ENCODE measurements around the gene DCDC2. TPM values are rescaled to one million over a fixed set of nuclear protein-coding genes. Genes with fewer than 3 reads are reported as not detected.

Gene DCDC2
- total and polyA plus RNA-seq, 2 donors (not counting 1 experiment from before 2014, with no cell fraction given), result not detected

DNA sequence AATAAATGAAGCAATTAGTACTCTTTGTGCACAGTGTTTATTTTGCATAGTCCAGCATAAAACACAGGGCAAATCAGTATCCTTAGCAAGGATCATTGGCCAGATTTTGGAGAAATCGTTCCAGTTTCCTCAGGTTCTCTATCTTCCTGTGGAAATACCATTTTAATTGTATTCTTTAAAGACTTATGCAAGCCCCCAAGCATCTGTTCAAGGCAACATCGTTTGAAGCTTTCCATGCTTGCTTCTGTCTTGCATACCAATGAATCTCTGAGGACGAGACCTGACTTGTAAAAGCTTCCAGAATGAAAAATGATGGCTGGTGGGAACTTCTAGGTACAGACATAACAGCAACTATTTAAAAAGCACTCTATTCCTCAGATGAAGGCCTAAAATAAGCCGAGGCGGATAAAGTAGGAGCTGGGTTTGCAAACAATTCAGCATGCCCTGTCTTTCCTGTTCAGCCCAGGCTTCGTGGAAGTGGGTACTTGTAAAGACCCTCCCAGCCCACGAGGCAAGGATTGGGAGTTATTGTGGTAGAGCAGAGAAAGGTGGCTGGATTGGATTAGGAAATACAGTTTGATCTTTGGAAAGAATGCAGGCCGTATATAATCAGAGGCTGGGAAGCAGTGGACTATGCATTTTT, 210.2 kb downstream of the DCDC2 start:
- Histone ChIP-seq H3K9me3 (ENCODE audit: control extremely low read depth in 1 of 3, control insufficient read depth in 2 of 3, insufficient read depth in 1 of 3, low read length in 2 of 3) (peaks cover 0 to 6% (median 0%) of the 10 kb centered on the region in 3 donors), H3K4me1 (ENCODE audit: control insufficient read depth in 2 of 2, insufficient read depth in 2 of 2, low read length in 2 of 2) (no peaks in the 10 kb centered on the region), H3K4me3 (ENCODE audit: control extremely low read depth in 1 of 5, extremely low read depth in 1 of 5, insufficient read depth in 1 of 5, low read depth in 2 of 5, low read length in 4 of 5) (no peak overlapping the region), H3K27me3 (replicated peaks in 1 of 4; ENCODE audit: control extremely low read depth in 1 of 4, control insufficient read depth in 3 of 4, insufficient read depth in 4 of 4, low read length in 3 of 4) (peaks cover 0 to 3% (median 1%) of the 10 kb centered on the region in 4 experiments), H4K20me1 (ENCODE audit: control insufficient read depth, insufficient read depth, low read length, poor library complexity, severe bottlenecking) (no peaks in the 10 kb centered on the region), H2AFZ (ENCODE audit: insufficient read depth, low read depth, low read length, poor library complexity, severe bottlenecking) (no peak overlapping the region), H3K79me2 (ENCODE audit: control insufficient read depth, insufficient read depth, low read length) (no peaks in the 10 kb centered on the region), H3K36me3 (replicated peaks in 1 of 2; ENCODE audit: control extremely low read depth in 1 of 2, control insufficient read depth in 1 of 2, extremely low read depth in 1 of 2, insufficient read depth in 2 of 2, low read length in 1 of 2) (no peaks in the 10 kb centered on the region), H3K9ac (ENCODE audit: low read length) (no peak overlapping the region), H3K27ac (ENCODE audit: low read length in 2 of 2) (no peak overlapping the region), H3K4me2 (replicated peaks; ENCODE audit: low read depth, low read length, poor library complexity, severe bottlenecking) (no peak overlapping the region)
- intact Hi-C loops (cut with micrococcal nuclease), result no loop called here
- no peak for TF ChIP-seq EZH2 (IDR thresholded peaks at IDR 0.05; ENCODE audit: borderline replicate concordance, insufficient read depth, low read depth, low read length, poor library complexity, severe bottlenecking)
- TF ChIP-seq, protein P1, sequence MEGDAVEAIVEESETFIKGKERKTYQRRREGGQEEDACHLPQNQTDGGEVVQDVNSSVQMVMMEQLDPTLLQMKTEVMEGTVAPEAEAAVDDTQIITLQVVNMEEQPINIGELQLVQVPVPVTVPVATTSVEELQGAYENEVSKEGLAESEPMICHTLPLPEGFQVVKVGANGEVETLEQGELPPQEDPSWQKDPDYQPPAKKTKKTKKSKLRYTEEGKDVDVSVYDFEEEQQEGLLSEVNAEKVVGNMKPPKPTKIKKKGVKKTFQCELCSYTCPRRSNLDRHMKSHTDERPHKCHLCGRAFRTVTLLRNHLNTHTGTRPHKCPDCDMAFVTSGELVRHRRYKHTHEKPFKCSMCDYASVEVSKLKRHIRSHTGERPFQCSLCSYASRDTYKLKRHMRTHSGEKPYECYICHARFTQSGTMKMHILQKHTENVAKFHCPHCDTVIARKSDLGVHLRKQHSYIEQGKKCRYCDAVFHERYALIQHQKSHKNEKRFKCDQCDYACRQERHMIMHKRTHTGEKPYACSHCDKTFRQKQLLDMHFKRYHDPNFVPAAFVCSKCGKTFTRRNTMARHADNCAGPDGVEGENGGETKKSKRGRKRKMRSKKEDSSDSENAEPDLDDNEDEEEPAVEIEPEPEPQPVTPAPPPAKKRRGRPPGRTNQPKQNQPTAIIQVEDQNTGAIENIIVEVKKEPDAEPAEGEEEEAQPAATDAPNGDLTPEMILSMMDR (IDR thresholded peaks at IDR 0.05), result no peak
- WGBS (ENCODE audit: insufficient coverage), result 78% methylated on average over 4 of the region's 8 CpGs
- DNase-seq, result no peak
- ATAC-seq (ENCODE audit: low read depth), result no peak
- no peak overlapping the region for H3K27ac Mint-ChIP-seq
- ChIA-PET CTCF (no interaction called here), POLR2A (no interaction called here)
- no peaks in the 10 kb centered on the region for H3K4me1 Mint-ChIP-seq
- H3K4me3 Mint-ChIP-seq, result no peak overlapping the region
- peaks cover 2% of the 10 kb centered on the region for H3K9me3 Mint-ChIP-seq (ENCODE audit: insufficient read depth)
- H3K27me3 Mint-ChIP-seq, result peaks cover 9% of the 10 kb centered on the region

DNA sequence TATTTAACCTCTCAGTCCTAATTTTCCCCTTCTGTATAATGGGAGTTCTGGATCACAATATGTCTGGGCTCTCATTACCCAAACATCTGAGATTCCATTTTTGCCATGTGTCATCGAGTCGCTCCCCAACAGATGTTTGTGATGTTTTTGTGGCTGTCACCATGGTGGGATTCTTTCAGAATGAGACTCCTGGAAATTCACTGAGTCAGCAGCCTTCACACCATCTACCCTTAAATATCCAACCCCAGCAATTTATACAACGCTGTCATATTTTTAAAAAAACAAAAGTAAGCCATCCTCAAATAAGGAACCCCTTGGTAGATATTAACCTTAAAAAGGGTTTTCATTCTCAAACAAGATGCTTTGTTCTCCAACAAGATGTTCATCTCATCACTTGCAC, 211.0 kb downstream of the DCDC2 start:
- Mint-ChIP-seq H3K27me3 (peaks cover 9% of the 10 kb centered on the region), H3K4me3 (no peak overlapping the region), H3K4me1 (no peaks in the 10 kb centered on the region), H3K9me3 (ENCODE audit: insufficient read depth) (peaks cover 2% of the 10 kb centered on the region), H3K27ac (no peak overlapping the region)
- H3K36me3 ChIP-seq (replicated peaks in 1 of 2; ENCODE audit: control extremely low read depth in 1 of 2, control insufficient read depth in 1 of 2, extremely low read depth in 1 of 2, insufficient read depth in 2 of 2, low read length in 1 of 2), result no peaks in the 10 kb centered on the region
- no peak overlapping the region for H2AFZ ChIP-seq (ENCODE audit: insufficient read depth, low read depth, low read length, poor library complexity, severe bottlenecking)
- TF ChIP-seq, protein P1 (IDR thresholded peaks at IDR 0.05), result no peak
- TF ChIP-seq EZH2 (IDR thresholded peaks at IDR 0.05; ENCODE audit: borderline replicate concordance, insufficient read depth, low read depth, low read length, poor library complexity, severe bottlenecking), result no peak
- no peak for DNase-seq
- ATAC-seq (ENCODE audit: low read depth), result no peak
- H3K27ac ChIP-seq (ENCODE audit: low read length in 2 of 2), result no peak overlapping the region
- no peaks in the 10 kb centered on the region for H4K20me1 ChIP-seq (ENCODE audit: control insufficient read depth, insufficient read depth, low read length, poor library complexity, severe bottlenecking)
- H3K9me3 ChIP-seq (ENCODE audit: control extremely low read depth in 1 of 3, control insufficient read depth in 2 of 3, insufficient read depth in 1 of 3, low read length in 2 of 3), result peaks cover 0 to 5% (median 0%) of the 10 kb centered on the region in 3 donors
- H3K4me3 ChIP-seq (ENCODE audit: control extremely low read depth in 1 of 5, extremely low read depth in 1 of 5, insufficient read depth in 1 of 5, low read depth in 2 of 5, low read length in 4 of 5), result no peak overlapping the region
- no peak overlapping the region for H3K9ac ChIP-seq (ENCODE audit: low read length)
- ChIA-PET CTCF (no interaction called here), POLR2A (no interaction called here)
- H3K27me3 ChIP-seq (replicated peaks in 1 of 4; ENCODE audit: control extremely low read depth in 1 of 4, control insufficient read depth in 3 of 4, insufficient read depth in 4 of 4, low read length in 3 of 4), result peaks cover 0 to 3% (median 1%) of the 10 kb centered on the region in 4 experiments
- WGBS (ENCODE audit: insufficient coverage), result 83% methylated on average over 2 of the region's 3 CpGs
- H3K79me2 ChIP-seq (ENCODE audit: control insufficient read depth, insufficient read depth, low read length), result no peaks in the 10 kb centered on the region
- H3K4me2 ChIP-seq (replicated peaks; ENCODE audit: low read depth, low read length, poor library complexity, severe bottlenecking), result no peak overlapping the region
- intact Hi-C loops (cut with micrococcal nuclease), result no loop called here
- no peaks in the 10 kb centered on the region for H3K4me1 ChIP-seq (ENCODE audit: control insufficient read depth in 2 of 2, insufficient read depth in 2 of 2, low read length in 2 of 2)
